ENCODE results near the gene DGAT2. TPM values are rescaled to one million over a fixed set of nuclear protein-coding genes. Genes with fewer than 3 reads are reported as not detected.

The DGAT2 gene
- total RNA-seq, 4 donors from 2014 or later, result 2.1 to 4.9 (median 4.1) TPM

DNA sequence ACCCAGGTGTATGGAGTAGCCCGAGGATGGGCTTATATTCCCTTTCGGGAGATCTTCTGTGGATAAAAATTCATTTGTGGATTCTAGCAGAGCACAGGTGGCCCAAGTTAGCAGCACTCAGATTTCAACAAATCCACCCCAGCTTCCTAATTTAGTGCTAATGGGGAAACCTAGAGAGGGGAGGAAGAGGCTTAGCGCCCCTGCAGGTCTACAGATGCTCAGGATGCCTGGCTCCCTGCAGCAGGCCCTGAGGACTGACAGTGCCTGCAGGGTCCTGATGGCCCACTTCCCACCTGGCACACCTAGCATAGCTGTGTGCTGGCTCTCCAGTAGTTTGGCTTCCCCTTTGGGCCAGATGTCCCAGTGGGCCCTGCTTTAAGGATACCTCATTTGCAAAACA lies 6.5 kb downstream of the DGAT2 start:
- H3K9me3 ChIP-seq, result no peaks in the 10 kb centered on the region
- TF ChIP-seq, protein P1, sequence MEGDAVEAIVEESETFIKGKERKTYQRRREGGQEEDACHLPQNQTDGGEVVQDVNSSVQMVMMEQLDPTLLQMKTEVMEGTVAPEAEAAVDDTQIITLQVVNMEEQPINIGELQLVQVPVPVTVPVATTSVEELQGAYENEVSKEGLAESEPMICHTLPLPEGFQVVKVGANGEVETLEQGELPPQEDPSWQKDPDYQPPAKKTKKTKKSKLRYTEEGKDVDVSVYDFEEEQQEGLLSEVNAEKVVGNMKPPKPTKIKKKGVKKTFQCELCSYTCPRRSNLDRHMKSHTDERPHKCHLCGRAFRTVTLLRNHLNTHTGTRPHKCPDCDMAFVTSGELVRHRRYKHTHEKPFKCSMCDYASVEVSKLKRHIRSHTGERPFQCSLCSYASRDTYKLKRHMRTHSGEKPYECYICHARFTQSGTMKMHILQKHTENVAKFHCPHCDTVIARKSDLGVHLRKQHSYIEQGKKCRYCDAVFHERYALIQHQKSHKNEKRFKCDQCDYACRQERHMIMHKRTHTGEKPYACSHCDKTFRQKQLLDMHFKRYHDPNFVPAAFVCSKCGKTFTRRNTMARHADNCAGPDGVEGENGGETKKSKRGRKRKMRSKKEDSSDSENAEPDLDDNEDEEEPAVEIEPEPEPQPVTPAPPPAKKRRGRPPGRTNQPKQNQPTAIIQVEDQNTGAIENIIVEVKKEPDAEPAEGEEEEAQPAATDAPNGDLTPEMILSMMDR (IDR thresholded peaks at IDR 0.05 in 4 of 5, conservative IDR thresholded peaks at IDR 0.05 in 1 of 5), result no peak
- TF ChIP-seq POLR2A (IDR thresholded peaks at IDR 0.05), result no peak
- H3K27me3 ChIP-seq, result no peaks in the 10 kb centered on the region
- no peak overlapping the region for H3K27ac ChIP-seq
- in situ Hi-C loops (cut with MboI; ENCODE audit: low sequenced_read_pairs in 4 of 4), result loop anchor here in 1 of 4 donors (25.0 kb wide), 1 partner anchor 387 kb away; no protein-coding TSS in a partner anchor
- no peak overlapping the region for H3K4me3 ChIP-seq
- no peak for ATAC-seq
- DNase-seq, result no peak
- intact Hi-C loops (cut with DNase I; ENCODE audit: low total_unique reads), result no loop called here
- no peaks in the 10 kb centered on the region for H3K4me1 ChIP-seq
- no peaks in the 10 kb centered on the region for H3K36me3 ChIP-seq

DNA sequence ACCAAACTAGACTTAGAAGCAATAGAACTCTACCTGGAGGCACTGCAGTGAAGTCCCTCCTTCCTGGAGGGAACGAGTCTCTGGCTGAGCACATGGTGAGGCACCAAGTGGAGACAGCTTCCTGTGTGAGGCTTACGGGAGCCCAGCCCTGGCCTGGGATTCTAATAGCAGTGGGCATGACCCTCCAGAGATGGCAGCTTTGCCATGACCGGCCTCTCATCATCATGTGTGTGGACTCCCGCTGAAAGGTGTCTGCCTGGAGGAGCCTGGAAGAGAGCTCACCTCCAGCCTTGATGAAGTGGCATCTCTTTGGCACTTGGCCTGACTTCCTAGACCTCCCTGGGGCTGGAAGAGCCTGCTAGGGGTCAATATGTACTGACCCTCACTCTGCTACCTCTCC lies 8.0 kb downstream of the DGAT2 start:
- no peak overlapping the region for H3K4me3 ChIP-seq
- TF ChIP-seq, protein P1 (IDR thresholded peaks at IDR 0.05 in 4 of 5, conservative IDR thresholded peaks at IDR 0.05 in 1 of 5), result no peak
- TF ChIP-seq POLR2A (IDR thresholded peaks at IDR 0.05), result no peak
- no peaks in the 10 kb centered on the region for H3K9me3 ChIP-seq
- H3K4me1 ChIP-seq, result no peaks in the 10 kb centered on the region
- H3K36me3 ChIP-seq, result no peaks in the 10 kb centered on the region
- intact Hi-C loops (cut with DNase I; ENCODE audit: low total_unique reads), result no loop called here
- no peak for ATAC-seq
- DNase-seq, result no peak
- H3K27ac ChIP-seq, result no peak overlapping the region
- in situ Hi-C loops (cut with MboI; ENCODE audit: low sequenced_read_pairs in 4 of 4), result loop anchor here in 1 of 4 donors (25.0 kb wide), 1 partner anchor 386 kb away; no protein-coding TSS in a partner anchor
- H3K27me3 ChIP-seq, result no peaks in the 10 kb centered on the region

DNA sequence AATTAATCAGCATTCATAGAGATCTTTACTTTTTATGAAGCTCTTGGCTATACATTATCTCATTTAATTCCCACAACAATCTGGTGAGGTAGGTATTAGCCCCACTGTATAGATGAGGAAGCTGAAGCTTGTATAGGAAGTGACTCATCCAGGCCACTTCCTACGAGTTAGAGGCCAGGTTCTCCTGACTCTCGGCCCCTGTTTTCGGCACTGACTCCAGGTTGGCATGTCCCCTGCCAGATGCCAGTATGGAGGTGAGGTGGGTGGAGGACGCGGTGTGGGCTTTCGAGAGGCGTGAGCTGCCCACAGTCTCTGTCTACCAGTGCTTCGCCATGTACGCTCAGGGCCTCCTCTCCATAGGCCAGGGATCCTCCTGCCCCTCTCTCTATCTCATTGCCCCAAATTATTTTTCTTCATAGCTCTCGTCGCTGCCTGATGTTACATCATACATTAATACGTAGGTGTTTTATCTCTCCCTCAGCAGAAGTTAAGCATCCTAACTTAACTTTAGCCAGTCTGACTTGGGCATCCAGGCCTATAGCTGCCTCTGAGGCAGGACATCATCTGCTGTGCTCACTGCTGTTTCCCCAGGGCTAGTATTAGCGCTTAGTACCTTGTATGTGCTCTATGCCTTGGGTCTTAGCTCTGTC lies 9.0 kb downstream of the DGAT2 start:
- no peak for DNase-seq
- no peaks in the 10 kb centered on the region for H3K4me1 ChIP-seq
- intact Hi-C loops (cut with DNase I; ENCODE audit: low total_unique reads) (no loop called here), in situ Hi-C loops (cut with MboI; ENCODE audit: low sequenced_read_pairs in 4 of 4) (loop anchor here in 1 of 4 donors (25.0 kb wide), 1 partner anchor 385 kb away; no protein-coding TSS in a partner anchor)
- TF ChIP-seq, protein P1 (IDR thresholded peaks at IDR 0.05 in 4 of 5, conservative IDR thresholded peaks at IDR 0.05 in 1 of 5), result no peak
- TF ChIP-seq POLR2A (IDR thresholded peaks at IDR 0.05), result no peak
- H3K27me3 ChIP-seq, result no peaks in the 10 kb centered on the region
- no peak overlapping the region for H3K27ac ChIP-seq
- H3K36me3 ChIP-seq, result no peaks in the 10 kb centered on the region
- no peaks in the 10 kb centered on the region for H3K9me3 ChIP-seq
- no peak overlapping the region for H3K4me3 ChIP-seq
- no peak for ATAC-seq

DNA sequence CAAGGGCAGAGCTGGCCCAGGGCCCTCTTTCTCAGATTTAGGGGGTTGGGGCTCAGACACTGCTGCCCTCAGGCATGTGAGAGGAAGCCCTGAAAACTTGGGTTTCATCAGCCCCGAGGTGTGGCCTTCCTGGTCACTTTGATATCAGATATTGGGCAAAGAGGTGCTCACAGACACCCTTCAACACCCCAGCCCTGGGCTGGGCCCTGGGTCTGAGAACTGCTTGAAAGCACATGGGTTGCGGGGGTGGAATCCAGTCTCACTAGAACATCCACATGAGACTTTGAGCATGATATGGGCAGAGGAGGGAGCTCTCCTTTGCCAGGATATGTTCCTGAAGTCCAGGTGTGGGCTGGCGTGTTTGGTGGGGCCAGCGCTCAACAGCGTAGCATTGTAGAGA lies 10.4 kb downstream of the DGAT2 start:
- TF ChIP-seq, protein P1 (IDR thresholded peaks at IDR 0.05 in 4 of 5, conservative IDR thresholded peaks at IDR 0.05 in 1 of 5), result no peak
- TF ChIP-seq POLR2A (IDR thresholded peaks at IDR 0.05), result no peak
- intact Hi-C loops (cut with DNase I; ENCODE audit: low total_unique reads) (no loop called here), in situ Hi-C loops (cut with MboI; ENCODE audit: low sequenced_read_pairs in 4 of 4) (loop anchor here in 1 of 4 donors (25.0 kb wide), 1 partner anchor 383 kb away; no protein-coding TSS in a partner anchor)
- ATAC-seq (no peak), DNase-seq (no peak)
- H3K27me3 ChIP-seq, result no peaks in the 10 kb centered on the region
- H3K36me3 ChIP-seq, result no peaks in the 10 kb centered on the region
- no peak overlapping the region for H3K27ac ChIP-seq
- no peaks in the 10 kb centered on the region for H3K4me1 ChIP-seq
- no peak overlapping the region for H3K4me3 ChIP-seq
- no peaks in the 10 kb centered on the region for H3K9me3 ChIP-seq

All from gastrocnemius medialis (tissue), 4 donors.